Lung (tissue), 12 donors: ENCODE results near the gene SLC6A9. TPM values are rescaled to one million over a fixed set of nuclear protein-coding genes. Genes with fewer than 3 reads are reported as not detected.

Source experiments
- ATAC-seq: fragments of 200-7000 bp; cut with Tn5 transposase; one replicate; pipeline ENCODE4 v1.9.1; 2020; ENCODE audit warnings: moderate number of reproducible peaks; ENCODE audit not compliant: insufficient read depth, low FRiP score
- DNase-seq, 3 donors: peaks; one replicate each; pipeline ENCODE4 v3.0.0-alpha.2; 2013 to 2017
- H3K27ac ChIP-seq, 2 donors: one replicate each; pipeline ENCODE4 v1.5.1; 2013; ENCODE audit warnings: mild to moderate bottlenecking in 2 of 2, moderate library complexity in 2 of 2, control low read depth in 1 of 2, inconsistent platforms in 1 of 2, low read depth in 1 of 2, low read length in 1 of 2
- H3K27me3 ChIP-seq, 3 donors: one replicate each; pipeline ENCODE4 v1.5.1; 2013; ENCODE audit warnings: low read length in 2 of 3; ENCODE audit not compliant: control insufficient read depth in 3 of 3, insufficient read depth in 3 of 3
- H3K36me3 ChIP-seq, 4 donors: one replicate each; pipeline ENCODE4 v1.5.1; 2013; ENCODE audit warnings: low read length in 4 of 4, mild to moderate bottlenecking in 1 of 4, moderate library complexity in 1 of 4; ENCODE audit not compliant: control insufficient read depth in 4 of 4, insufficient read depth in 4 of 4
- H3K4me1 ChIP-seq, 5 donors: one replicate each; pipeline ENCODE4 v1.5.1; 2013; ENCODE audit warnings: low read length in 5 of 5, mild to moderate bottlenecking in 2 of 5, moderate library complexity in 1 of 5; ENCODE audit not compliant: control insufficient read depth in 5 of 5, insufficient read depth in 5 of 5
- H3K4me3 ChIP-seq: one replicate; pipeline ENCODE4 v1.5.1; 2013; ENCODE audit warnings: mild to moderate bottlenecking, control low read depth, moderate library complexity
- H3K9ac ChIP-seq, 2 donors: one replicate each; pipeline ENCODE4 v1.5.1; 2013; ENCODE audit warnings: low read length in 2 of 2, control low read depth in 1 of 2; ENCODE audit not compliant: insufficient read depth in 1 of 2
- H3K9me3 ChIP-seq, 4 donors: one replicate each; pipeline ENCODE4 v1.5.1; 2013; ENCODE audit warnings: low read length in 3 of 4, mild to moderate bottlenecking in 1 of 4, moderate library complexity in 1 of 4; ENCODE audit not compliant: control insufficient read depth in 4 of 4, insufficient read depth in 3 of 4
- WGBS, 2 donors: extraction: QIAGEN DNeasy Blood & Tissue Kit; methylation state at CpG; one replicate each; pipeline ENCODE4 v1.1.7; 2013; 5-methylcytosine and 5-hydroxymethylcytosine counted together
- polyA plus RNA-seq, 2 donors: library from polyadenylated mRNA; stranded (reverse); fragments of 200-250 nt; gene quantifications; one replicate each; pipeline ENCODE4 v1.2.1, GENCODE V29; 2013
- total RNA-seq, 2 donors: library from RNA; depleted of rRNA in 1 of 2; stranded (reverse); fragments of >200 nt in 1 of 2; gene quantifications; one replicate each; pipeline ENCODE4 v1.2.1, GENCODE V29; 2014 to 2021
- TF ChIP-seq, protein P1 (sequence below): IDR thresholded peaks from 2 replicates; pipeline ENCODE4 v1.5.1; 2012; ENCODE audit warnings: mild to moderate bottlenecking; ENCODE audit errors: control extremely low read depth, extremely low read depth
- donor health status: control.
- donor health status: control.
- donor health status: Bipolar disorder and iron deficiency.
- donor health status: healthy.
- donor health status: DM: yes; HTN: yes; CAD: no.

SLC6A9 gene
- total and polyA plus RNA-seq, 4 donors, result 8.7 to 29.9 (median 9.4) TPM

DNA sequence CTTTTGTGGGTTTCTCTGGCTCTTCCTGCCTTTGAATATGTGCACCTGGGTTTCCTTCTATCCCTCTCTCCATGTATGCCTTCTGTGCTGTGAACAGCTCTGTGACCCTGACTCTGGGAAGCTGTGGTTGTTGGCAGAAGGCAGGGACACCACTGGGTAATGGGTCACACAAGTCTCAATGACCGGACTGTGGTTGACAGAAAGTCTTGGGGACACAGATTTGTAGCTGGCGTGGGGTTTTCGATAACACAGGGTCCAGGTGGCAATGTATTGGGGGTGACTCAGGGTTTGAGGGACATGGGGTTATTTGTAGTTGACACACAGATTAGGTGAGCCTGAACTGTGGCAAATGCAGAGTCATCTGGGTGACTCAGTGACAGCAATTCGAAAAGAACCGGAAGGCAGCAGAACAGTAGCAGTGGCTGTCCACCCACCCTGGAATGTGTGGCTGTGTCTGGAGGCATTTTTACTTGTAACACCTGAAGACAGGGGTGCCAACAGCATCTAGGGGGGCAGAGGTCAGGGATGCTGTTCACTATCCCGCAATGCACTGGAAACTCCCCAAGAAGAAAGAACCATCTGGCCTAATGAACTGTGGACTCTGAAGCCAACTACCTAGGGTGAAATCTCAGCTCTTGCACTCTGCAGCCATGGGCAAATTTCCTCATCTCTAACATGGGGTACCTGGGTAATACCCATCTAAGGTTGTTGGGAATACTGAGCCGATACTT, 13.0 kb upstream of the SLC6A9 start:
- DNase-seq, result no peak
- H3K4me3 ChIP-seq, result no peak overlapping the region
- TF ChIP-seq, protein P1, sequence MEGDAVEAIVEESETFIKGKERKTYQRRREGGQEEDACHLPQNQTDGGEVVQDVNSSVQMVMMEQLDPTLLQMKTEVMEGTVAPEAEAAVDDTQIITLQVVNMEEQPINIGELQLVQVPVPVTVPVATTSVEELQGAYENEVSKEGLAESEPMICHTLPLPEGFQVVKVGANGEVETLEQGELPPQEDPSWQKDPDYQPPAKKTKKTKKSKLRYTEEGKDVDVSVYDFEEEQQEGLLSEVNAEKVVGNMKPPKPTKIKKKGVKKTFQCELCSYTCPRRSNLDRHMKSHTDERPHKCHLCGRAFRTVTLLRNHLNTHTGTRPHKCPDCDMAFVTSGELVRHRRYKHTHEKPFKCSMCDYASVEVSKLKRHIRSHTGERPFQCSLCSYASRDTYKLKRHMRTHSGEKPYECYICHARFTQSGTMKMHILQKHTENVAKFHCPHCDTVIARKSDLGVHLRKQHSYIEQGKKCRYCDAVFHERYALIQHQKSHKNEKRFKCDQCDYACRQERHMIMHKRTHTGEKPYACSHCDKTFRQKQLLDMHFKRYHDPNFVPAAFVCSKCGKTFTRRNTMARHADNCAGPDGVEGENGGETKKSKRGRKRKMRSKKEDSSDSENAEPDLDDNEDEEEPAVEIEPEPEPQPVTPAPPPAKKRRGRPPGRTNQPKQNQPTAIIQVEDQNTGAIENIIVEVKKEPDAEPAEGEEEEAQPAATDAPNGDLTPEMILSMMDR, result no peak
- H3K27me3 ChIP-seq, result no peaks in the 10 kb centered on the region
- 91 to 94% methylated on average over 7 of the region's 7 CpGs for WGBS, 2 donors
- no peak for ATAC-seq
- H3K4me1 ChIP-seq, result no peaks in the 10 kb centered on the region
- no peak overlapping the region for H3K27ac ChIP-seq
- no peaks in the 10 kb centered on the region for H3K9me3 ChIP-seq
- H3K9ac ChIP-seq, result no peak overlapping the region
- H3K36me3 ChIP-seq, result no peaks in the 10 kb centered on the region

DNA sequence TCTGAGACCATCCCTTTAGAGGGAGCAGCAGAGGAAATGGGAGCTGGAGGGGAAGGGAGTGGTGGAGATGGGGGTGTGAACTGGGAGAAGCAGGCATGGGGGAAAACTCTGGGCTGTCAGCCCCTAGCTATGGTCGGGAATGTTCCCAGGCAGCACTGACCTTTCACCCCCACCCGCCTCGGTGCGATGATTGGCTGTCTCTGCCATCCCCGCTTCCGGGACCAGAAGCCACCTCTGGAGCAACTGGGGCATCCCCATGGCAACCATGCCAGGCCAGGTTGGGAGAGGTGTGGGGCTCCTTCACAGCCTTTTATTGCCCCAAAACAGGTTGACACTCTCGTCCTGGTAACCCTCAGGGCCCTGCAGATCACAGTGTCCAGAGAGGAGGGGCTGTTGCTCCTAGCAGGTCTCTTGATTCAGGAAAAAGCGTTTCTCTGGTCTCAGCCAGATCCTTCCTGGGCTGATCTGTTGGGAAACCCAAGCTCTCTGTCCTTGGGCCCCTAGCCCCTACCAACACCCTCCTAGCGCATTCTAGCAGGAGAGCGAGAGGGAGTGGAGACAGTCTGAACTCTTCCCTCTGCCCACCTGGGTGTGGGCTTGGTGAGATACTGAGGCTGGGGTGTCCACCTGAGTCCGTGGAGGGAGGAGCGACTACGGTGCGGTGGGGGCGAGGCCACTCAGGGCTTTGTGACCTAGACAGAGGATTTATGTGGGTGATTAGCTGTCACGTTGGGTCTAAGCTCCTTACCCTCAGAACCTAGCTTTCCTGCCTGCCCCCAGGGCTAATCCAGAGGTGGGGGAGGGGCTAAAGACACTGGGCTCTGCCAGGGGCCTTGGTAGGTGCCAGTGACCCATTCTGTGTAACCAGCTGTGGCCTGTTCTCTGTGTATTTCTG, 12.2 kb upstream of the SLC6A9 start:
- 79% methylated on average over 16 of the region's 16 CpGs for WGBS, 2 donors

DNA sequence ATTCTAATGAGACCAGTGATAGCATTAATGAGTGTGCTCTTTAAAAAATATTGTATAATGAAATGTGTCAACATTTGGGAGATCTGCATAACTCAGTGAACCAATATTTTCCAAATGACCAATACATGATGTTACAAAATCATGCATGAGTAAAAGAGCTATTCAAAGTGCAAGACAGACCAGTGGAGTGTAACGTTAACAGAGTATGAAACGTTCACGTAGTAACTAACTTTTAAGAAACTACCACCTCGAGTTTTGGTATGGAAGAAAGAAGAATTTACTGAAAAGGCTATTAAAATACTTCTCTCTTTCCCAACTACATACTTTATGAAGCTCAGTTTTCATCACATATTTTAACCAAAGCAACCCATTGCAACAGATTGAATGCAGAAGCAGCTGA, 9.6 kb upstream of the SLC6A9 start:
- WGBS, 2 donors, result 66 to 69% methylated on average over 4 of the region's 4 CpGs
- H3K36me3 ChIP-seq, result no peaks in the 10 kb centered on the region
- DNase-seq, result no peak

More for the DNA sequence above, 12.2 kb upstream of the SLC6A9 start:
- no peak overlapping the region for H3K27ac ChIP-seq
- no peaks in the 10 kb centered on the region for H3K4me1 ChIP-seq
- TF ChIP-seq, protein P1, result no peak
- no peaks in the 10 kb centered on the region for H3K9me3 ChIP-seq
- H3K27me3 ChIP-seq, result no peaks in the 10 kb centered on the region
- H3K9ac ChIP-seq, result no peak overlapping the region
- H3K4me3 ChIP-seq, result no peak overlapping the region
- ATAC-seq, result no peak
- no peak for DNase-seq
- H3K36me3 ChIP-seq, result no peaks in the 10 kb centered on the region

More for the DNA sequence above, 9.6 kb upstream of the SLC6A9 start:
- Histone ChIP-seq H3K4me1 (peaks cover 0 to 14% (median 4%) of the 10 kb centered on the region in 5 donors), H3K9me3 (no peaks in the 10 kb centered on the region), H3K9ac (no peak overlapping the region), H3K27ac (no peak overlapping the region), H3K27me3 (no peaks in the 10 kb centered on the region), H3K4me3 (no peak overlapping the region)
- no peak for ATAC-seq
- TF ChIP-seq, protein P1, result no peak
